ENCODE results near the gene SEPTIN10. TPM values are rescaled to one million over a fixed set of nuclear protein-coding genes. Genes with fewer than 3 reads are reported as not detected.

Gene SEPTIN10
- total RNA-seq, 1 experiment from 2014 or later, result 112 TPM

DNA sequence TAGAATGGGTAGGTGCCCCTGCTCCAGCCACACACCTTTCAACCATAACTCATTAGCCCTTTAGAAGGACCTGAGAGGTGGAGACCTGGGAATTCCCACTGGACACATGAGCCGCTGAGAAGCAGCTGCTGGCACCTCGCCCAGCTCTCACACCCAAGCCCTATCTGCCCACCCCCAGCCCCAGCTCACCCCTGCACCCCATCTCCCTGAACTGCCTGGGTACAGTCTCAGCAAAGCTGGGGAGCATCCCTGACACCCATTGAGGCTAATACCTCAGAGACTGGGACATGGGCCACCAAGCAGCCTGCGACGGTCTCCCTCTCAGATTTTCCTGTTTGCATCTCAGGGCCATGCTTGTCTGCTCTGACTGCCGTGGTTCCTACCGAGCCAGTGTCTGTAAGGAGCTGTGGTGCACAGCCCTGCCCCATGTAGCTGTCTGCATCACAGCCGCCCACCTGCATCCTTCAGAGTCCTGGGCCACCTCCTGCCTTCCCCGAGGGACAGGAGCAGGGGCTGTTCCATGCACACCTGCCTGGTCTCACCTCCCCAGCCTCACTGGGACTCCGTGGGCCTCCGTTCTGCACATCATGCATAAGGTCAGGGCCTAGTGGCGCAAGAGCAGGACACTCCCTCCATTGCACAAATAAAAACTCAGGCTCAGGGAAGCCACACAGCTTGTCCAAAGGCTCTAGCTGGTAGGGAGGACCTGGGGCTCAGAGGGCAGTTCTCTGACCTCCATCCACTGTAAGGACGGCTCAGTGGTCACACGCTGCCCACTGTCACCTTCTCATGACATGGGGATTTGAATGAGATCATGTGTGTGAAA is 90.0 kb downstream of the SEPTIN10 start:
- H3K27me3 ChIP-seq (ENCODE audit: insufficient read depth, low read depth), result no peaks in the 10 kb centered on the region
- H3K36me3 ChIP-seq (ENCODE audit: low read depth), result no peaks in the 10 kb centered on the region
- no peak overlapping the region for H2AFZ ChIP-seq
- H3K79me2 ChIP-seq (ENCODE audit: low read depth), result no peaks in the 10 kb centered on the region
- H3K9me2 ChIP-seq (ENCODE audit: insufficient read depth), result no peaks in the 10 kb centered on the region
- H3K27ac ChIP-seq, result no peak overlapping the region
- H3K9me3 ChIP-seq (ENCODE audit: insufficient read depth, low read depth), result no peaks in the 10 kb centered on the region
- BruUV-seq (replicated peaks), result no TSS peak
- H3K4me1 ChIP-seq (replicated peaks; ENCODE audit: insufficient read depth), result no peaks in the 10 kb centered on the region
- no peaks in the 10 kb centered on the region for H4K20me1 ChIP-seq (ENCODE audit: insufficient read depth)
- ChIA-PET POLR2A (ENCODE audit: unreplicated experiment) (interaction anchor here (0.5 kb wide), 1 partner anchor 11 kb away, joined by 3 read pairs; no protein-coding TSS in a partner anchor), CTCF (interaction anchor here (0.5 to 0.6 kb wide), 2 partner anchors 28 to 107 kb away, joined by 4 to 8 read pairs; no protein-coding TSS in a partner anchor)
- intact Hi-C loops (cut with micrococcal nuclease; ENCODE audit: unreplicated experiment), result no loop called here
- TF ChIP-seq EZH2 (IDR thresholded peaks at IDR 0.05; ENCODE audit: low read depth), result no peak
- TF ChIP-seq, protein P1, sequence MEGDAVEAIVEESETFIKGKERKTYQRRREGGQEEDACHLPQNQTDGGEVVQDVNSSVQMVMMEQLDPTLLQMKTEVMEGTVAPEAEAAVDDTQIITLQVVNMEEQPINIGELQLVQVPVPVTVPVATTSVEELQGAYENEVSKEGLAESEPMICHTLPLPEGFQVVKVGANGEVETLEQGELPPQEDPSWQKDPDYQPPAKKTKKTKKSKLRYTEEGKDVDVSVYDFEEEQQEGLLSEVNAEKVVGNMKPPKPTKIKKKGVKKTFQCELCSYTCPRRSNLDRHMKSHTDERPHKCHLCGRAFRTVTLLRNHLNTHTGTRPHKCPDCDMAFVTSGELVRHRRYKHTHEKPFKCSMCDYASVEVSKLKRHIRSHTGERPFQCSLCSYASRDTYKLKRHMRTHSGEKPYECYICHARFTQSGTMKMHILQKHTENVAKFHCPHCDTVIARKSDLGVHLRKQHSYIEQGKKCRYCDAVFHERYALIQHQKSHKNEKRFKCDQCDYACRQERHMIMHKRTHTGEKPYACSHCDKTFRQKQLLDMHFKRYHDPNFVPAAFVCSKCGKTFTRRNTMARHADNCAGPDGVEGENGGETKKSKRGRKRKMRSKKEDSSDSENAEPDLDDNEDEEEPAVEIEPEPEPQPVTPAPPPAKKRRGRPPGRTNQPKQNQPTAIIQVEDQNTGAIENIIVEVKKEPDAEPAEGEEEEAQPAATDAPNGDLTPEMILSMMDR (conservative IDR thresholded peaks at IDR 0.05), result no peak
- no peak for DNase-seq
- no peak overlapping the region for H3K4me3 ChIP-seq
- H3F3A ChIP-seq (ENCODE audit: insufficient read depth, low read depth), result no peaks in the 10 kb centered on the region
- no peak overlapping the region for H3K4me2 ChIP-seq

GRCh38 chr2:109523121-109523520 is 90.6 kb downstream of the SEPTIN10 start:
- no TSS peak for BruUV-seq (replicated peaks)
- CTCF ChIA-PET, result no interaction called here

DNA sequence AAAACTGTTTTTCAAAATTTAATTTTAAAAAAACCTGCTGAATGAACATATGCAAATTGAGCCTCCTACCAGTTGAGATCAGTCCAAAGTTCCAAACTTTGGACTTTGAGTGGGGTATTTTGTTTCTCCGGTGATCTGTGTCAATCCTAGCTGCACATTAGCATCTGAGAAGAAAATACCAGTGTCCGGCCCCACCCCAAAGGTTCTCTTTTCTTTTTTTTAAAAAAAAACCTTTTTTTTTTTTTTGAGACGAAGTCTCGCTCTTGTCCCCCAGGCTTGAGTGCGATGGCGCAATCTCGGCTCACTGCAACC is 91.7 kb downstream of the SEPTIN10 start:
- TF ChIP-seq, protein P1 (conservative IDR thresholded peaks at IDR 0.05), result no peak
- TF ChIP-seq EZH2 (IDR thresholded peaks at IDR 0.05; ENCODE audit: low read depth), result no peak
- POLR2A ChIA-PET (ENCODE audit: unreplicated experiment), result no interaction called here
- CTCF ChIA-PET, result no interaction called here

More at GRCh38 chr2:109523121-109523520, 90.6 kb downstream of the SEPTIN10 start:
- Histone ChIP-seq H3K27ac (no peak overlapping the region), H3K27me3 (ENCODE audit: insufficient read depth, low read depth) (no peaks in the 10 kb centered on the region), H3K4me3 (no peak overlapping the region), H3K4me2 (no peak overlapping the region), H2AFZ (no peak overlapping the region), H3K9me2 (ENCODE audit: insufficient read depth) (no peaks in the 10 kb centered on the region), H3K9me3 (ENCODE audit: insufficient read depth, low read depth) (no peaks in the 10 kb centered on the region), H3F3A (ENCODE audit: insufficient read depth, low read depth) (no peaks in the 10 kb centered on the region), H4K20me1 (ENCODE audit: insufficient read depth) (no peaks in the 10 kb centered on the region), H3K36me3 (ENCODE audit: low read depth) (no peaks in the 10 kb centered on the region), H3K79me2 (ENCODE audit: low read depth) (no peaks in the 10 kb centered on the region), H3K4me1 (replicated peaks; ENCODE audit: insufficient read depth) (no peaks in the 10 kb centered on the region)
- intact Hi-C loops (cut with micrococcal nuclease; ENCODE audit: unreplicated experiment), result no loop called here
- POLR2A ChIA-PET (ENCODE audit: unreplicated experiment), result no interaction called here
- TF ChIP-seq EZH2 (IDR thresholded peaks at IDR 0.05; ENCODE audit: low read depth), result no peak
- TF ChIP-seq, protein P1 (conservative IDR thresholded peaks at IDR 0.05), result no peak
- no peak for DNase-seq

More for the DNA sequence above, 91.7 kb downstream of the SEPTIN10 start:
- H3K27me3 ChIP-seq (ENCODE audit: insufficient read depth, low read depth), result no peaks in the 10 kb centered on the region
- no peak overlapping the region for H3K4me2 ChIP-seq
- no peak overlapping the region for H3K27ac ChIP-seq
- no peak overlapping the region for H2AFZ ChIP-seq
- intact Hi-C loops (cut with micrococcal nuclease; ENCODE audit: unreplicated experiment), result no loop called here
- H3K4me1 ChIP-seq (replicated peaks; ENCODE audit: insufficient read depth), result no peaks in the 10 kb centered on the region
- no peaks in the 10 kb centered on the region for H3K36me3 ChIP-seq (ENCODE audit: low read depth)
- no peaks in the 10 kb centered on the region for H4K20me1 ChIP-seq (ENCODE audit: insufficient read depth)
- H3K9me3 ChIP-seq (ENCODE audit: insufficient read depth, low read depth), result no peaks in the 10 kb centered on the region
- no peaks in the 10 kb centered on the region for H3K9me2 ChIP-seq (ENCODE audit: insufficient read depth)
- H3F3A ChIP-seq (ENCODE audit: insufficient read depth, low read depth), result no peaks in the 10 kb centered on the region
- no peak overlapping the region for H3K4me3 ChIP-seq
- BruUV-seq (replicated peaks), result no TSS peak
- DNase-seq, result no peak
- no peaks in the 10 kb centered on the region for H3K79me2 ChIP-seq (ENCODE audit: low read depth)
